Activated CD4-positive, alpha-beta memory T cell treated with anti-CD3 and anti-CD28 coated beads, Interleukin-2, amount 10 ng/mL, durations not matched to agents 7 days and 5 days (primary cell): ENCODE measurements around the gene APBB2. TPM values are rescaled to one million over a fixed set of nuclear protein-coding genes. Genes with fewer than 3 reads are reported as not detected.

Experiments used
- CTCF ChIA-PET: fragments of 350-600 bp; sonication (Branson Sonifier 250); formaldehyde crosslinking; loops from one replicate; lab custom pipeline; 2021; ENCODE audit warnings: antibody characterized with exemption, inconsistent platforms; lab: Charles Lee
- POLR2A ChIA-PET: fragments of 350-600 bp; sonication (Branson Sonifier 250); formaldehyde crosslinking; loops from one replicate; lab custom pipeline; 2021; ENCODE audit warnings: antibody characterized with exemption; lab: Charles Lee
- DNase-seq: peaks from one replicate; pipeline ENCODE4 v3.0.0-alpha.2; 2020
- H3K27ac Mint-ChIP-seq: one replicate; pipeline ENCODE4 v1.8.0; 2021; ENCODE audit warnings: mild to moderate bottlenecking, mixed read lengths
- H3K27me3 Mint-ChIP-seq: one replicate; pipeline ENCODE4 v1.8.0; 2021; ENCODE audit warnings: mixed read lengths
- H3K36me3 Mint-ChIP-seq: one replicate; pipeline ENCODE4 v1.8.0; 2021; ENCODE audit warnings: low read depth, mixed read lengths
- H3K4me1 Mint-ChIP-seq: one replicate; pipeline ENCODE4 v1.8.0; 2021; ENCODE audit warnings: mixed read lengths
- H3K4me3 Mint-ChIP-seq: one replicate; pipeline ENCODE4 v1.8.0; 2021; ENCODE audit warnings: mild to moderate bottlenecking, mixed read lengths
- H3K9me3 Mint-ChIP-seq: one replicate; pipeline ENCODE4 v1.8.0; 2021; ENCODE audit warnings: mixed read lengths
- total RNA-seq, 2 experiments: library from RNA; stranded (reverse); gene quantifications; one replicate each; pipeline ENCODE4 v1.2.3, GENCODE V29; 2021

Gene APBB2
- total RNA-seq, 2 experiments from 2014 or later, result 0.75 to 1.3 TPM

DNA sequence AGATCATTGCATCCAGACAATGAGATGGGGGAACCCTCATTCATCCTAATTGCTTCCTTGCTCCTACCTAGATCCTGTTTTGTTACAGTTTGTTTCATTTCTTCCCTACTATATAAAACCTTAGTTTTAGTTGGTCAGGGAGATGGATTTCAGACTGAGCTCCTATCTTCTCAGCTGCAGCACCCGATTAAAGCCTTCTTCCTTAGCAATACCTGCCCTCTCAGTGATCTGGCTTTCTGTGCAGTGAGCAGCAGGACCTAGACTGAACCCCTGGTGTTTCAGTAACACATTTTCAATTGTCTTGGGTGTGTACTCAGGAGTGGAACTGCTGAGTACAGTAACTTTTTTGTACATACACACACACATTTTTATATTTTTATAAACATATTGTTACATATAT lies 187.4 kb downstream of the APBB2 start:
- Mint-ChIP-seq H3K9me3 (peaks cover 32% of the 10 kb centered on the region), H3K27ac (no peak overlapping the region), H3K4me3 (no peak overlapping the region), H3K27me3 (no peaks in the 10 kb centered on the region), H3K36me3 (peaks cover 5% of the 10 kb centered on the region), H3K4me1 (no peaks in the 10 kb centered on the region)
- POLR2A ChIA-PET, result no interaction called here
- no peak for DNase-seq
- CTCF ChIA-PET, result interaction anchor here (0.6 kb wide), 1 partner anchor 50 kb away, joined by 3 read pairs; no protein-coding TSS in a partner anchor

DNA sequence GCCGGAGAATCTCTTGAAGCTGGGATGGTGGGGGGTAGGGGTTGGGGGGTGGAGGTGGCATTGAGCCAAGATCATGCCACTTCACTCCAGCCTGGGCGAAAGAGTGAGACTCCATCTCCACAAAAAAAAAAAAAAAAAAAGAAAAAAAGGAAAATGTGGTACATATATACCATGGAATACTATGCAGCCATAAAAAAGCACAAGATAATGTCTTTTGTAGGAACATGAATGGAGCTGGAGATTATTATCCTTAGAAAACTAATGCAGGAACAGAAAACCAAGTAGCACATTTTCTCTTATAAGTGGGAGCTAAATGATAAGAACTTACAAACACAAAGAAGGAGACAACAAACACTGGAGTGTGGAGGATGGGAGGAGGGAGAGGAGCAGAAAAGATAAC lies 188.5 kb downstream of the APBB2 start:
- Mint-ChIP-seq H3K27me3 (no peaks in the 10 kb centered on the region), H3K9me3 (peaks cover 38% of the 10 kb centered on the region), H3K4me3 (no peak overlapping the region), H3K27ac (no peak overlapping the region), H3K36me3 (peaks cover 5% of the 10 kb centered on the region), H3K4me1 (no peaks in the 10 kb centered on the region)
- POLR2A ChIA-PET, result no interaction called here
- no peak for DNase-seq
- CTCF ChIA-PET, result no interaction called here

DNA sequence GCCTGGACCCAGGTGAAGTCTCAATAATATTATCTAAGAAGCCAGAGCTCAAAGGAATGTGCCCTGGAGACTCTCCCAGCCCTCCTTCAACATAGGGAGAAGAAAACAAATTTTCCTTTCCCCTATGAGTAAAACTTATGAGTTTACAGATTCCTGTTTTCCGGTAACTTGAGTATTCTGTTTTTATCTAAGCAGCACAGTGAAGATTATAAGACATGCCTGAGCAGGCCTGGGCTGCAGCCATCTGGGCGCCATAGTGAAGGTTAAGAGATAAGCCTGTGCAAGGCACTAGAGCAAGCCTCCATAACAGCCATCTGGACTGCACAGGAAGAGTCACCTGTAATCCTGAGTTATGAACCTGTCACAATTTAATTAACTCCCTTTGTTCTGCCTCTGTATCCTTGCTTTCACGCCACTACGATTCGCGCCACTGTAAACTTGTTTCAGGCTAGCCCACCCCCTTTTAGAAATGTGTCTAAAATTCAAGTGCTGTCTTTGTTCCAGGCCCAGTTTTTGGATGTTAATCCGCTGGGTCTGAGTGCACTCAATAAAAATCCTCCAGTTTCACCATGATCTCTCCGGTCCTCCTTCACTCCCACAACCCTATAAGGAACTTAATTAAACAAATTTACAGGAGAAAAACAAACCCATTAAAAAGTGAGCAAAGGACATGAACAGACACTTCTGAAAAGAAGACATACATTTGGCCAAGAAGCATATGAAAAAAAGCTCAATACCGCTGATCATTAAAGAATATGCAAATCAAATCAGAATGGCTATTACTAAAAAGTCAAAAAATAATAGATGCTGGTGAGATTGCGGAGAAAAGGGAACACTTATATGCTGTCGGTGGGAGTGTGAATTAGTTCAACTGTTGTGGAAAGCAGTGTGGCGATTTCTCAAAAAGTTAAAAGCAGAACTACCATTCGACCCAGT lies 189.5 kb downstream of the APBB2 start:
- ChIA-PET CTCF (no interaction called here), POLR2A (no interaction called here)
- peaks cover 41% of the 10 kb centered on the region for H3K9me3 Mint-ChIP-seq
- DNase-seq, result no peak
- no peaks in the 10 kb centered on the region for H3K27me3 Mint-ChIP-seq
- H3K27ac Mint-ChIP-seq, result peak overlapping the region; percentile 10
- H3K4me1 Mint-ChIP-seq, result no peaks in the 10 kb centered on the region
- H3K4me3 Mint-ChIP-seq, result no peak overlapping the region
- peaks cover 5% of the 10 kb centered on the region for H3K36me3 Mint-ChIP-seq

DNA sequence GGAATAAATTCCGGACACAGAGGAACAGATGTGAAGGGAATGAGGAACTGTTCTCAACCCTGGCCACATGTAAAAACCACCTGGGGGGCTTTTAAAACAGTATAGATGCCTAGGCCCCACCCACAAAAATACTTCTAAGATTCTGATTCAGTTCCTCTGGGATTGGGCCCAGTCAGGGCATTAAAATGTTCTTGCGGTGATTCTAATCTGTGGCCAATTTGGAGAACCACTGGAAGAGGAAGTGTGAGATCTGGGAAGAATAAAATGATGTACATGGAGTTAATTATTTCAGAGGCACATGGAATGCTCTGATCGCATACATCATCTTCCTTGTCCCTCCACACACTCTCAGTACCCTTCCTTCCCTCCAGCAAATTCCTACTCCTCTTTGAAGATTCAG lies 192.2 kb downstream of the APBB2 start:
- peaks cover 33% of the 10 kb centered on the region for H3K9me3 Mint-ChIP-seq
- H3K36me3 Mint-ChIP-seq, result peaks cover 5% of the 10 kb centered on the region
- POLR2A ChIA-PET, result no interaction called here
- CTCF ChIA-PET, result no interaction called here
- H3K27ac Mint-ChIP-seq, result no peak overlapping the region
- no peaks in the 10 kb centered on the region for H3K27me3 Mint-ChIP-seq
- H3K4me3 Mint-ChIP-seq, result no peak overlapping the region
- no peak for DNase-seq
- no peaks in the 10 kb centered on the region for H3K4me1 Mint-ChIP-seq

DNA sequence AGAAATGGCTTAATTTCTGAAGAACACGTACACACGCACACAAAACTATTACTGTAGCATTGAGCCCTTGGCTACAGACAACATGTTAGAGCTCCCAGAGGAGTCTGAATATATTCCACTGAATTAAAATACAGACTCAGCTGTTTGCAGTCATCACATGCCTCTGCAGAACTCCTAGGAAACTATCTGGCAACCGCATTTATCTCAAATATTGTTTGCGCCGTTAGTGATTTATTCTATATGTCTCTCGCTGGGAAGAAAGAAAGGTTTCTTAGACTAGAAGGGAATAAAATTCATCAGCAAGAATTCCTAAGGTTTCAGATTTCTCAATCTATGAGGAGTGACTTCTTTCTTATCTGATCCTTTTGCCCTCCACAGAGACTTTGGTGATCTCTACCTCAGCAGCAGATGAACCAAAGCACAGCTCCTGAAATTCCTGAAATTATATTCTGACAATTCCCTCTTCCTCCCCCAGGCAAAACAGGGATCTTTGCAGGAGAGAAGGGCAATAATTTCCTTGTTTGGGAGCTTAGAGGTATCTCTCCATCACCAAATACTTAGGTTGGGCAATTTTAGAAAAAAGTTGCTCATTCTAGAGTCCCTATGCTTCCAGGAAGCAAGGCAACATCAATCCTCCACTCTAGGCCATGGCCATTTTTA lies 199.2 kb downstream of the APBB2 start:
- ChIA-PET POLR2A (no interaction called here), CTCF (no interaction called here)
- Mint-ChIP-seq H3K36me3 (no peaks in the 10 kb centered on the region), H3K9me3 (no peaks in the 10 kb centered on the region), H3K4me1 (no peaks in the 10 kb centered on the region), H3K27me3 (no peaks in the 10 kb centered on the region), H3K4me3 (no peak overlapping the region), H3K27ac (no peak overlapping the region)
- no peak for DNase-seq

DNA sequence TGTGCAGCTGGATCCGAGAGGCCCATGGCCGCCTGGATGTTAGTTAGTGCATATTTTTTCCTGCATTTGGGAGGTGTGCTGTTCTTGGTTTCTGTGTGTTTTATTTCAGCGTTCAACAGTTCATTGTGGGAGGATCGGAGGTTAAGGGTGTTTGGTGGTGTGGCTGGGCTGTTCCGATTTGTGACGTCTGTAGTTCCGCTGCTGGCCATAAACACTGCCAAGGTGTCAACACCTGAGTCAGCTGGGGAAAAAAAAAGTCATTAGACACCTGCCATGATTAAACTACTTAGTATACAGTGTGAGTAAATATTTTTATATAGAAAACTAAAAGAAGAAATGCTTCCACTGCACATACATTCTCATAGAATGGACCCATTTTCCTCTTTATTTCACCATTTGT lies 200.2 kb downstream of the APBB2 start:
- Mint-ChIP-seq H3K4me1 (no peaks in the 10 kb centered on the region), H3K9me3 (no peaks in the 10 kb centered on the region), H3K27me3 (no peaks in the 10 kb centered on the region), H3K27ac (no peak overlapping the region), H3K36me3 (no peaks in the 10 kb centered on the region), H3K4me3 (no peak overlapping the region)
- no peak for DNase-seq
- POLR2A ChIA-PET, result no interaction called here
- CTCF ChIA-PET, result no interaction called here

DNA sequence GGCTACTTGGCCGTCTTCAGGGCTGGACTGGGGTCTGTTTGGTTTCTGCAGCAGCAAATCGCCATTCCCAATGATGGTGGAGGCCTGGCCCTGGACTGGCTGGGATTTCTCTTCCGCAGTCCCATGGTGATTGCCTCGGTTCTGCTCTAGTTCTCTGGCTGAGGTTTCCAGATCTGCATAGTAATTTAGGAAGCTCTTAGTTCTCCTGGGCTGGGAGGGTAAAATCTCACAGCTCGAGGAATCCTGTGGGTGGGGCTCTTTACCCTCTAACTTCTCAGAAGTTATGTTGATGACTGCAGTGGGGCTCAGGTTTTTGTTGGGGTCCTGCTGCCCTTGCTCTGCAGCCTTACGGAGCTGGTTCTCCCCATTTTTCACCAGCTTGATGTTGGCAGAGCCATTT lies 200.6 kb downstream of the APBB2 start:
- no peak overlapping the region for H3K4me3 Mint-ChIP-seq
- POLR2A ChIA-PET, result no interaction called here
- CTCF ChIA-PET, result no interaction called here
- H3K36me3 Mint-ChIP-seq, result no peaks in the 10 kb centered on the region
- no peaks in the 10 kb centered on the region for H3K9me3 Mint-ChIP-seq
- DNase-seq, result no peak
- no peaks in the 10 kb centered on the region for H3K4me1 Mint-ChIP-seq
- no peak overlapping the region for H3K27ac Mint-ChIP-seq
- no peaks in the 10 kb centered on the region for H3K27me3 Mint-ChIP-seq

DNA sequence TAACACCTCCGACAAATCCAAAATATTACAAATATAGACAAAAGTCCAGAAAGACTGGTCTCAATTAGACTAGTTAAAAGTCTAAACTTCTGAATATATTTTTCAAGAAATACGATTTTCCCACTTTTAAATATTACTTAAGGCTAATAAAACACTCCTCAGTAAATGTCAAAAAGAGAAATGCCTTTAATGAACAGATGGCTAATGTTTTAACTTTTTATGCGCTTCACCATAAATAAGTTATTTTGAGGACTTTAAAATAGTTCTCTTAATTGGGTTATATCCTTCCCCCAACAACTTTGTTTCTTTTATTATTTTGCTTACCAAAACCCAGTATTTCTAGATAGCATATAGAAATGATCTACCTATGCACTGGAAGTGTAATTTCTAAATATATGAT lies 201.4 kb downstream of the APBB2 start:
- H3K27me3 Mint-ChIP-seq, result no peaks in the 10 kb centered on the region
- no peak overlapping the region for H3K4me3 Mint-ChIP-seq
- no peaks in the 10 kb centered on the region for H3K9me3 Mint-ChIP-seq
- H3K27ac Mint-ChIP-seq, result no peak overlapping the region
- H3K36me3 Mint-ChIP-seq, result no peaks in the 10 kb centered on the region
- DNase-seq, result no peak
- ChIA-PET CTCF (no interaction called here), POLR2A (no interaction called here)
- H3K4me1 Mint-ChIP-seq, result no peaks in the 10 kb centered on the region

DNA sequence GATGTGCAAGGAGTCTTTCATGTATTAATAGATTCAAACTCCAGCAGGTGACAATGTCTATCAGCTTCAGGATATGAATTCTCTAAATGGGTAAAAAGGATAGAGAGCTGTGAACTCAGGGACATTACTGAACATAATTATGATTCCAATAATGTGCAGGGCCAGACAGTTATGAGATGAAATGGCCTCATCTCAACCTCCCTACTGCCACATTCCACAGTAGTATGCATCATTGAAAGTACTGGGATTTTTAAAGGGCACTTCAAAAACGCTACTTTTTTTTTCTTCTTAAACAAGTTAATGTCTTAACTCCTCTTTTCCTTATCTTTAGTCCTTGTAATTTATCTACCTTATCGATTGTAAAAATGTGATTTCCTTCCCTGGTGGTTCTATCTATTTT lies 202.0 kb downstream of the APBB2 start:
- no peaks in the 10 kb centered on the region for H3K27me3 Mint-ChIP-seq
- DNase-seq, result no peak
- H3K27ac Mint-ChIP-seq, result no peak overlapping the region
- ChIA-PET POLR2A (no interaction called here), CTCF (no interaction called here)
- no peak overlapping the region for H3K4me3 Mint-ChIP-seq
- H3K9me3 Mint-ChIP-seq, result no peaks in the 10 kb centered on the region
- H3K36me3 Mint-ChIP-seq, result no peaks in the 10 kb centered on the region
- no peaks in the 10 kb centered on the region for H3K4me1 Mint-ChIP-seq

DNA sequence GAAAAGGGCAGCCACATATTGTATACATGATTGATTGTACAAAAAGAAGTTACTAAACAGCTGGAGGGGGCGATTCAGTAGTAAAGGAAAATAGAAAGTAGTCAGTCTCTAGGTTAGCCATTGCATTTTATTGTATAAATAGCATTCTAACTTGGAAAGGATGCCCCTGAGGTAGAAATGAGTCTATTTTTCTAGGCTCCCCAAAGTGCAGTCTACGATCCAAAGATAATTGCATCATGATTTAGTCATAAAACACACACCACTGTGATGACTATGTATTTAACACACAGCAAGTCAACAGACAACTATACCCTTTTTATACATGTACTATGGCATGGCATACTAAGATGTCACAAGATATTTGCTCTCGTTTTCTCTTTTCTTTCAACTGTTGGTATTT lies 204.9 kb downstream of the APBB2 start:
- H3K27ac Mint-ChIP-seq, result no peak overlapping the region
- ChIA-PET POLR2A (no interaction called here), CTCF (no interaction called here)
- no peak for DNase-seq
- H3K4me1 Mint-ChIP-seq, result no peaks in the 10 kb centered on the region
- no peak overlapping the region for H3K4me3 Mint-ChIP-seq
- H3K27me3 Mint-ChIP-seq, result no peaks in the 10 kb centered on the region
- H3K36me3 Mint-ChIP-seq, result no peaks in the 10 kb centered on the region
- no peaks in the 10 kb centered on the region for H3K9me3 Mint-ChIP-seq

DNA sequence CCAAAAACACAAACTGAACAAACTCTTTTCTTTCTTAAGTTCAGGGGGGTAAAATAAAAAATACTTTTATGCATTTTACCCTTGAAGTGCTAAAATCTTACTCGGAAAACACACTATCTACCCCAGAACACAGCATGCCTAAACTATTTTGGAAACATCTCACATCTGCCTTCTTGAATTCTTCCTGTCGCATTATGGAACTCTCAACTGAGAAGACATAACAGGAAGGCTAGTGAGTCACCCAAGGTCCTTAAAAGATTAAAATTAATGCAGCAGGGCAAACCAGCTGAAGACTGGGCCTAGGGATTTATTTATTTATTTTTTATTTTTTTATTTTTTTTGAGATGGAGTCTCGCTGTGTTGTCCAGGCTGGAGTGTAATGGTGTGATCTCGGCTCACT lies 208.2 kb downstream of the APBB2 start:
- no peak overlapping the region for H3K4me3 Mint-ChIP-seq
- ChIA-PET POLR2A (no interaction called here), CTCF (no interaction called here)
- H3K27me3 Mint-ChIP-seq, result no peaks in the 10 kb centered on the region
- no peaks in the 10 kb centered on the region for H3K4me1 Mint-ChIP-seq
- no peak for DNase-seq
- no peak overlapping the region for H3K27ac Mint-ChIP-seq
- H3K36me3 Mint-ChIP-seq, result no peaks in the 10 kb centered on the region
- no peaks in the 10 kb centered on the region for H3K9me3 Mint-ChIP-seq

DNA sequence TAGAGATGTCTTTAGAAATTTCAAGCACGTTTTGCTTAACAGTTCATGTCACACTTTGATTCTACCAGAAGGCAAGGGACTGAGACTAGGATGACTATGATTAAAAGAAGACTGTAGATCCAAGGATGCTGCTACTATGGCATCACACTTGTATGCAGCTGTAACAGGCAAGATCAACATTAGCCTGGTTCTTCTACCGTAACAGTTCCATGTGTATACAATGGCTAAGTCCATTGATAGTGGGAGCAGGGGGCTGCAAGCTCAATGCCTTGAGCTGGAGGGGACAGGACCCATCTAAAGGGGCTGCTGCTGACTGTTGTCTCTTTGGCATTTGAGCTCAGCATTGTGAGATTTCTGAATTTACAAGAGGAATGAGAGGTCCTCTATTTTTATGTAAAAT lies 212.0 kb downstream of the APBB2 start:
- Mint-ChIP-seq H3K4me1 (no peaks in the 10 kb centered on the region), H3K27ac (no peak overlapping the region), H3K4me3 (no peak overlapping the region), H3K36me3 (no peaks in the 10 kb centered on the region), H3K27me3 (peaks cover 1% of the 10 kb centered on the region), H3K9me3 (no peaks in the 10 kb centered on the region)
- POLR2A ChIA-PET, result no interaction called here
- CTCF ChIA-PET, result interaction anchor here (0.6 kb wide), 1 partner anchor 31 kb away, joined by 3 read pairs; no protein-coding TSS in a partner anchor
- no peak for DNase-seq

DNA sequence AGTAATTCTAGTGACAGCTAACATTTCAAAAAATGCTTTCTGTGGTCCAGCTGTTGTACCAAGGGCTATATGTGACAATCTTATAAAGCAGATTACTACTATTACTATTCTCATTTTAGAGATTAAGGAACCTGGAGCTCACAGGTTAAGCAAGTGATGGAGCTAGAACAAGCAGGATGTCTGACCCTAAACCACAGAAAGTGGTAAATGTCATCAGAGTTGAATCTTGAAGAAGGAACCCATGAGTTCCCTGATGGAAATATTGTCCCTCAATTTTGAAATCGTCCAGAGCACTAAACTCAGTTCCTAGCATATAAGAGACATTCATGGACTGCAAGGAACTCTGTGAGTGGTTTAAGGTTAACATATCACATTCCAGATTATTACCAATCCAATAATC lies 214.0 kb downstream of the APBB2 start:
- ChIA-PET CTCF (no interaction called here), POLR2A (no interaction called here)
- Mint-ChIP-seq H3K36me3 (no peaks in the 10 kb centered on the region), H3K9me3 (no peaks in the 10 kb centered on the region), H3K4me3 (no peak overlapping the region), H3K4me1 (no peaks in the 10 kb centered on the region), H3K27me3 (peaks cover 14% of the 10 kb centered on the region), H3K27ac (no peak overlapping the region)
- DNase-seq, result no peak
